HepG2 (cell line): ENCODE measurements around the gene SDC4. TPM values are rescaled to one million over a fixed set of nuclear protein-coding genes. Genes with fewer than 3 reads are reported as not detected.
A peak's percentile ranks its signal among the peaks of the same experiment; 100 is the strongest.

Experiments used
- AHDC1 ChIP-seq: sonication (generic); formaldehyde crosslinking; IDR thresholded peaks from 2 replicates; pipeline ENCODE4 v1.5.1; 2020; ENCODE audit warnings: mild to moderate bottlenecking, missing genetic modification reagents, borderline replicate concordance
- AKAP8 ChIP-seq: sonication (generic); formaldehyde crosslinking; IDR thresholded peaks from 2 replicates; pipeline ENCODE4 v1.5.1; 2020; ENCODE audit warnings: mild to moderate bottlenecking, missing genetic modification reagents
- BCL3 ChIP-seq: sonication (generic); formaldehyde crosslinking; IDR thresholded peaks from 2 replicates; pipeline ENCODE4 v1.5.1; 2020; ENCODE audit warnings: mild to moderate bottlenecking, missing genetic modification reagents, moderate library complexity
- DRAP1 ChIP-seq: IDR thresholded peaks from 2 replicates; pipeline ENCODE4 v1.6.1; 2016; ENCODE audit warnings: missing genetic modification reagents, missing compliant biosample characterization
- FOXJ3 ChIP-seq: sonication (generic); formaldehyde crosslinking; IDR thresholded peaks from 2 replicates; pipeline ENCODE4 v1.4.0; 2020; ENCODE audit warnings: missing genetic modification reagents, mild to moderate bottlenecking, borderline replicate concordance
- IRF2 ChIP-seq: IDR thresholded peaks from 2 replicates; pipeline ENCODE4 v1.6.1; 2018; ENCODE audit warnings: missing genetic modification reagents, missing compliant biosample characterization
- NFYB ChIP-seq: sonication (generic); formaldehyde crosslinking; IDR thresholded peaks from 2 replicates; pipeline ENCODE4 v1.4.0; 2020; ENCODE audit warnings: missing genetic modification reagents
- NKX3-1 ChIP-seq: sonication (generic); formaldehyde crosslinking; IDR thresholded peaks from 2 replicates; pipeline ENCODE4 v1.5.0; 2020; ENCODE audit warnings: missing genetic modification reagents
- RBFOX2 ChIP-seq: fragments of 200-400 bp; formaldehyde crosslinking; IDR thresholded peaks from 2 replicates; pipeline ENCODE4 v1.6.1; 2017; ENCODE audit warnings: low read depth, mild to moderate bottlenecking, low read length
- SP4 ChIP-seq: sonication (generic); formaldehyde crosslinking; IDR thresholded peaks from 2 replicates; pipeline ENCODE4 v1.8.1; 2023; ENCODE audit warnings: mild to moderate bottlenecking, missing genetic modification reagents
- SP5 ChIP-seq: IDR thresholded peaks from 2 replicates; pipeline ENCODE4 v1.6.1; 2016; ENCODE audit warnings: low read depth, borderline replicate concordance
- TBX3 ChIP-seq: fragments of 450-650 bp; IDR thresholded peaks from 2 replicates; pipeline ENCODE4 v1.6.1; 2017; ENCODE audit warnings: antibody characterized with exemption, mild to moderate bottlenecking, inconsistent platforms, borderline replicate concordance
- TFAP4 ChIP-seq: sonication (generic); IDR thresholded peaks from 2 replicates; pipeline ENCODE4 v1.6.1; 2016; ENCODE audit warnings: low read depth, borderline replicate concordance
- ZBTB34 ChIP-seq: sonication (generic); formaldehyde crosslinking; IDR thresholded peaks from 2 replicates; pipeline ENCODE4 v1.8.0; 2022; ENCODE audit warnings: mild to moderate bottlenecking, missing genetic modification reagents
- ZBTB7A ChIP-seq: sonication (generic); formaldehyde crosslinking; IDR thresholded peaks from 2 replicates; pipeline ENCODE4 v1.8.0; 2022; ENCODE audit warnings: mild to moderate bottlenecking, missing genetic modification reagents
- ZNF234 ChIP-seq: sonication (generic); formaldehyde crosslinking; conservative IDR thresholded peaks from 2 replicates; pipeline ENCODE4 v1.5.1; 2020; ENCODE audit warnings: mild to moderate bottlenecking, missing genetic modification reagents
- ZNF546 ChIP-seq: sonication (generic); formaldehyde crosslinking; conservative IDR thresholded peaks from 2 replicates; pipeline ENCODE4 v1.8.1; 2023; ENCODE audit warnings: mild to moderate bottlenecking, missing genetic modification reagents
- ZNF605 ChIP-seq: sonication (generic); formaldehyde crosslinking; IDR thresholded peaks from 2 replicates; pipeline ENCODE4 v1.8.0; 2022; ENCODE audit warnings: mild to moderate bottlenecking, missing genetic modification reagents
- ZNF614 ChIP-seq: IDR thresholded peaks from 2 replicates; pipeline ENCODE4 v1.6.1; 2018; ENCODE audit warnings: missing biosample characterization, missing genetic modification reagents, inconsistent platforms, borderline replicate concordance
- ZNF879 ChIP-seq: sonication (generic); formaldehyde crosslinking; IDR thresholded peaks from 2 replicates; pipeline ENCODE4 v1.8.1; 2023; ENCODE audit warnings: missing genetic modification reagents
- polyA plus RNA-seq, 8 experiments: library from polyadenylated mRNA; depleted of rRNA in 3 of 8; stranded (reverse) in 7 of 8; unstranded in 1 of 8; fragments of >200 nt; fragmentation: Illumina TruSeq in 4 of 8; extraction: Trizol in 4 of 8; gene quantifications; 2 replicates each; pipeline versions ENCODE4 v1.2.1 to v1.2.3, GENCODE V29; 2011 to 2016; ENCODE audit warnings: low read depth in 4 of 8, missing spikeins in 1 of 8, mixed read lengths in 1 of 8; ENCODE audit not compliant: insufficient read depth in 1 of 8
- total RNA-seq, 5 experiments: library from RNA; depleted of rRNA; stranded (reverse); fragments of >200 nt; fragmentation: Illumina TruSeq; extraction: Trizol; gene quantifications; 2 replicates each; pipeline ENCODE4 v1.2.3, GENCODE V29; 2016; ENCODE audit warnings: low read depth in 1 of 5

Gene SDC4
- total and polyA plus RNA-seq, 2 of the 13 experiments (the other 11 are each of a cell fraction or from before 2014, with no cell fraction given): 49.0 to 65.1 TPM

GRCh38 chr20:45359406-45360148 lies 11.4 kb upstream of the SDC4 start (continued):
- TF ChIP-seq AHDC1 (peak; percentile 26; the same call in 1 of the 2 replicates), IRF2 (no peak; the same call in 1 of the 2 replicates), SP5 (0 out of 2 replicates have a peak, but pooled peaks have one; percentile 39), TFAP4 (peak; percentile 59; the same call in 1 of the 2 replicates), ZBTB7A (CRISPR knock-in tag) (0 out of 2 replicates have a peak, but pooled peaks have one; percentile 7), ZNF605 (0 out of 2 replicates have a peak, but pooled peaks have one; percentile 49), AKAP8 (no peak), DRAP1 (CRISPR knock-in tag) (no peak), ZBTB34 (CRISPR knock-in tag) (no peak), ZNF614 (CRISPR knock-in tag) (no peak; the same call in 1 of the 2 replicates), ZNF234 (CRISPR knock-in tag) (no peak), BCL3 (CRISPR knock-in tag) (peak; percentile 96), RBFOX2 (no peak), FOXJ3 (CRISPR knock-in tag) (0 out of 2 replicates have a peak, but pooled peaks have one; percentile 73), SP4 (CRISPR knock-in tag) (peak; percentile 34; the same call in 1 of the 2 replicates), NFYB (CRISPR knock-in tag) (no peak), TBX3 (0 out of 2 replicates have a peak, but pooled peaks have one; percentile 6), NKX3-1 (CRISPR knock-in tag) (peak; percentile 62; the same call in 1 of the 2 replicates), ZNF546 (CRISPR knock-in tag) (no peak), ZNF879 (CRISPR knock-in tag) (peak; percentile 23; the same call in 1 of the 2 replicates)
